RWPE1 (cell line): ENCODE results near the gene POC1B.

Experiments
- CTCF ChIA-PET: fragments of 350-600 bp; sonication (Branson Sonifier 250); formaldehyde crosslinking; extraction: SDS; loops from one replicate; lab custom pipeline; 2021; lab: Yijun Ruan, JAX
- POLR2A ChIA-PET: fragments of 400-600 bp; formaldehyde crosslinking; extraction: SDS; loops from one replicate; lab custom pipeline; 2020; ENCODE audit warnings: antibody characterized with exemption; ENCODE audit not compliant: low non-redundant PET; lab: Yijun Ruan, JAX
- DNase-seq: peaks from one replicate; pipeline ENCODE4 v3.0.0; 2012; ENCODE audit warnings: low spot score
- H3K27ac ChIP-seq: fragments of 450-650 bp; 2 replicates; pipeline ENCODE4 v1.5.1; 2017
- CTCF ChIP-seq: fragments of 450-650 bp; conservative IDR thresholded peaks from 2 replicates; pipeline ENCODE4 v1.5.1; 2017; ENCODE audit warnings: low read depth, mild to moderate bottlenecking

POC1B gene

GRCh38 chr12:89494411-89495231 is 31.2 kb downstream of the POC1B start:
- DNase-seq = no peak
- POLR2A ChIA-PET = no interaction called here
- H3K27ac ChIP-seq = no peak overlapping the region
- CTCF ChIA-PET = no interaction called here
- TF ChIP-seq CTCF = no peak

GRCh38 chr12:89493670-89494302 is 32.1 kb downstream of the POC1B start:
- CTCF ChIA-PET = no interaction called here
- DNase-seq = no peak
- TF ChIP-seq CTCF = no peak
- no peak overlapping the region for H3K27ac ChIP-seq
- POLR2A ChIA-PET = no interaction called here

GRCh38 chr12:89492883-89493282 is 33.0 kb downstream of the POC1B start:
- ChIA-PET POLR2A (no interaction called here), CTCF (no interaction called here)
- no peak overlapping the region for H3K27ac ChIP-seq
- TF ChIP-seq CTCF = no peak
- DNase-seq = no peak

GRCh38 chr12:89490922-89491321 is 34.9 kb downstream of the POC1B start:
- CTCF ChIA-PET = interaction anchor here (0.7 kb wide), 1 partner anchor 426 kb away, joined by 4 read pairs; no protein-coding TSS in a partner anchor

GRCh38 chr12:89486264-89486663 is 39.6 kb downstream of the POC1B start:
- ChIA-PET CTCF (no interaction called here), POLR2A (no interaction called here)
- DNase-seq = no peak
- TF ChIP-seq CTCF = no peak
- no peak overlapping the region for H3K27ac ChIP-seq

More at GRCh38 chr12:89490922-89491321, 34.9 kb downstream of the POC1B start:
- no peak overlapping the region for H3K27ac ChIP-seq
- no peak for DNase-seq
- no peak for TF ChIP-seq CTCF
- POLR2A ChIA-PET = interaction anchor here (0.5 kb wide), 1 partner anchor 35 kb away, joined by 3 read pairs; the partner anchor contains the start of gene POC1B

- CTCF ChIA-PET = no interaction called here
- no peak overlapping the region for H3K27ac ChIP-seq
- no peak for DNase-seq
- no peak for TF ChIP-seq CTCF
- POLR2A ChIA-PET = no interaction called here
Observed at GRCh38 chr12:89484470-89484869, 41.4 kb downstream of the POC1B start.
